ENCODE data around the gene MYH14. TPM values are rescaled to one million over a fixed set of nuclear protein-coding genes. Genes with fewer than 3 reads are reported as not detected.
"Not testable (repeated sequence)": the region's sequence is repeated elsewhere in the genome, so short reads cannot be mapped to it uniquely, and the experiment has no call there.

MYH14 gene
- total RNA-seq, 1 donor from 2014 or later, result 1.6 TPM

GRCh38 chr19:50344661-50345318 is 141.4 kb downstream of the MYH14 start:
- Histone ChIP-seq H3K4me2 (no peak overlapping the region), H3K27ac (no peak overlapping the region), H3K36me3 (no peaks in the 10 kb centered on the region), H3K9ac (no peak overlapping the region), H4K20me1 (ENCODE audit: low read depth) (no peaks in the 10 kb centered on the region), H3K79me2 (ENCODE audit: low read depth) (no peaks in the 10 kb centered on the region), H3K4me1 (no peaks in the 10 kb centered on the region), H3K4me3 (no peak overlapping the region), H3K9me3 (ENCODE audit: low read depth) (no peaks in the 10 kb centered on the region), H2AFZ (replicated peaks) (no peak overlapping the region), H3F3A (ENCODE audit: low read depth) (no peaks in the 10 kb centered on the region), H3K27me3 (no peaks in the 10 kb centered on the region)
- DNase-seq (ENCODE audit: low spot score), result no peak
- Mint-ChIP-seq H3K9me3 (peaks cover 10% of the 10 kb centered on the region), H3K36me3 (peaks cover 26% of the 10 kb centered on the region), H3K4me1 (no peaks in the 10 kb centered on the region), H3K4me3 (no peak overlapping the region), H3K27ac (no peak overlapping the region), H3K27me3 (ENCODE audit: insufficient read depth, low read depth) (peaks cover 4% of the 10 kb centered on the region)
- TF ChIP-seq EZH2phosphoT487 (IDR thresholded peaks at IDR 0.05), result no peak
- TF ChIP-seq CTCF (IDR thresholded peaks at IDR 0.05), result no peak
- no peak for TF ChIP-seq EZH2 (IDR thresholded peaks at IDR 0.05)

- not testable (repeated sequence) for H3F3A ChIP-seq (ENCODE audit: low read depth); H2AFZ ChIP-seq (replicated peaks); H3K9me3 ChIP-seq (ENCODE audit: low read depth); H3K4me2 ChIP-seq; H3K36me3 ChIP-seq; H3K9me3 Mint-ChIP-seq; H3K4me3 Mint-ChIP-seq; H3K4me1 Mint-ChIP-seq; DNase-seq (ENCODE audit: low spot score); H3K27ac ChIP-seq; H3K27me3 Mint-ChIP-seq (ENCODE audit: insufficient read depth, low read depth); H3K4me3 ChIP-seq; H3K27ac Mint-ChIP-seq; H3K79me2 ChIP-seq (ENCODE audit: low read depth); H3K27me3 ChIP-seq; H3K4me1 ChIP-seq; H3K9ac ChIP-seq; H4K20me1 ChIP-seq (ENCODE audit: low read depth)
- H3K36me3 Mint-ChIP-seq, result peaks cover 19% of the 10 kb centered on the region
Measured at GRCh38 chr19:50347089-50347581, 143.7 kb downstream of the MYH14 start.

GRCh38 chr19:50349277-50350057 is 146.0 kb downstream of the MYH14 start:
- Mint-ChIP-seq H3K4me1 (no peaks in the 10 kb centered on the region), H3K9me3 (peaks cover 8% of the 10 kb centered on the region), H3K27ac (no peak overlapping the region), H3K4me3 (no peak overlapping the region), H3K36me3 (peaks cover 10% of the 10 kb centered on the region), H3K27me3 (ENCODE audit: insufficient read depth, low read depth) (peaks cover 2% of the 10 kb centered on the region)
- Histone ChIP-seq H3K79me2 (ENCODE audit: low read depth) (no peaks in the 10 kb centered on the region), H3K9ac (no peak overlapping the region), H3K36me3 (no peaks in the 10 kb centered on the region), H3K9me3 (ENCODE audit: low read depth) (no peaks in the 10 kb centered on the region), H3K4me1 (no peaks in the 10 kb centered on the region), H3K4me3 (no peak overlapping the region), H3F3A (ENCODE audit: low read depth) (no peaks in the 10 kb centered on the region), H3K4me2 (no peak overlapping the region), H3K27me3 (no peaks in the 10 kb centered on the region), H2AFZ (replicated peaks) (no peak overlapping the region), H4K20me1 (ENCODE audit: low read depth) (no peaks in the 10 kb centered on the region), H3K27ac (no peak overlapping the region)
- TF ChIP-seq EZH2phosphoT487 (IDR thresholded peaks at IDR 0.05) (no peak), CTCF (IDR thresholded peaks at IDR 0.05) (peak; percentile 6), EZH2 (IDR thresholded peaks at IDR 0.05) (no peak)
- no peak for DNase-seq (ENCODE audit: low spot score)

- Histone ChIP-seq H3K9me3 (ENCODE audit: low read depth) (no peaks in the 10 kb centered on the region), H3K4me3 (no peak overlapping the region), H3K36me3 (no peaks in the 10 kb centered on the region), H3K79me2 (ENCODE audit: low read depth) (no peaks in the 10 kb centered on the region), H3K27ac (no peak overlapping the region), H2AFZ (replicated peaks) (no peak overlapping the region), H3F3A (ENCODE audit: low read depth) (no peaks in the 10 kb centered on the region), H3K4me2 (no peak overlapping the region), H3K9ac (no peak overlapping the region), H3K27me3 (no peaks in the 10 kb centered on the region), H4K20me1 (ENCODE audit: low read depth) (peaks cover under 1% of the 10 kb centered on the region), H3K4me1 (no peaks in the 10 kb centered on the region)
- H3K27ac Mint-ChIP-seq, result no peak overlapping the region
- TF ChIP-seq CTCF (IDR thresholded peaks at IDR 0.05) (no peak), EZH2phosphoT487 (IDR thresholded peaks at IDR 0.05) (no peak), EZH2 (IDR thresholded peaks at IDR 0.05) (no peak)
- no peaks in the 10 kb centered on the region for H3K9me3 Mint-ChIP-seq
- no peak overlapping the region for H3K4me3 Mint-ChIP-seq
- H3K4me1 Mint-ChIP-seq, result no peaks in the 10 kb centered on the region
- no peaks in the 10 kb centered on the region for H3K36me3 Mint-ChIP-seq
- no peaks in the 10 kb centered on the region for H3K27me3 Mint-ChIP-seq (ENCODE audit: insufficient read depth, low read depth)
- DNase-seq (ENCODE audit: low spot score), result no peak
Measured at GRCh38 chr19:50352242-50352641, 148.8 kb downstream of the MYH14 start.

- not testable (repeated sequence) for H3F3A ChIP-seq (ENCODE audit: low read depth); H3K9ac ChIP-seq; H3K27ac ChIP-seq; H3K36me3 Mint-ChIP-seq; H3K4me3 Mint-ChIP-seq; DNase-seq (ENCODE audit: low spot score); H3K4me1 ChIP-seq; H4K20me1 ChIP-seq (ENCODE audit: low read depth); H3K9me3 ChIP-seq (ENCODE audit: low read depth); H3K79me2 ChIP-seq (ENCODE audit: low read depth); H3K9me3 Mint-ChIP-seq; H3K4me3 ChIP-seq; H3K27me3 ChIP-seq; H2AFZ ChIP-seq (replicated peaks); H3K27ac Mint-ChIP-seq; H3K36me3 ChIP-seq; H3K4me2 ChIP-seq; H3K27me3 Mint-ChIP-seq (ENCODE audit: insufficient read depth, low read depth); H3K4me1 Mint-ChIP-seq
Measured at GRCh38 chr19:50353487-50353880, 150.1 kb downstream of the MYH14 start.

All from neural progenitor cell (in vitro differentiated cells).